CD4-positive, alpha-beta T cell treated with Interleukin-17A for 4 hours (primary cell): ENCODE results near the gene RCCD1.
A peak's percentile ranks its signal among the peaks of the same experiment; 100 is the strongest.
"Not testable (repeated sequence)": the region's sequence is repeated elsewhere in the genome, so short reads cannot be mapped to it uniquely, and the experiment has no call there.

Experiments used
- DNase-seq: peaks from one replicate; pipeline ENCODE4 v3.0.0-alpha.2; 2020; ENCODE audit warnings: mixed read lengths

RCCD1 gene, protein sequence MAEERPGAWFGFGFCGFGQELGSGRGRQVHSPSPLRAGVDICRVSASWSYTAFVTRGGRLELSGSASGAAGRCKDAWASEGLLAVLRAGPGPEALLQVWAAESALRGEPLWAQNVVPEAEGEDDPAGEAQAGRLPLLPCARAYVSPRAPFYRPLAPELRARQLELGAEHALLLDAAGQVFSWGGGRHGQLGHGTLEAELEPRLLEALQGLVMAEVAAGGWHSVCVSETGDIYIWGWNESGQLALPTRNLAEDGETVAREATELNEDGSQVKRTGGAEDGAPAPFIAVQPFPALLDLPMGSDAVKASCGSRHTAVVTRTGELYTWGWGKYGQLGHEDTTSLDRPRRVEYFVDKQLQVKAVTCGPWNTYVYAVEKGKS

DNA sequence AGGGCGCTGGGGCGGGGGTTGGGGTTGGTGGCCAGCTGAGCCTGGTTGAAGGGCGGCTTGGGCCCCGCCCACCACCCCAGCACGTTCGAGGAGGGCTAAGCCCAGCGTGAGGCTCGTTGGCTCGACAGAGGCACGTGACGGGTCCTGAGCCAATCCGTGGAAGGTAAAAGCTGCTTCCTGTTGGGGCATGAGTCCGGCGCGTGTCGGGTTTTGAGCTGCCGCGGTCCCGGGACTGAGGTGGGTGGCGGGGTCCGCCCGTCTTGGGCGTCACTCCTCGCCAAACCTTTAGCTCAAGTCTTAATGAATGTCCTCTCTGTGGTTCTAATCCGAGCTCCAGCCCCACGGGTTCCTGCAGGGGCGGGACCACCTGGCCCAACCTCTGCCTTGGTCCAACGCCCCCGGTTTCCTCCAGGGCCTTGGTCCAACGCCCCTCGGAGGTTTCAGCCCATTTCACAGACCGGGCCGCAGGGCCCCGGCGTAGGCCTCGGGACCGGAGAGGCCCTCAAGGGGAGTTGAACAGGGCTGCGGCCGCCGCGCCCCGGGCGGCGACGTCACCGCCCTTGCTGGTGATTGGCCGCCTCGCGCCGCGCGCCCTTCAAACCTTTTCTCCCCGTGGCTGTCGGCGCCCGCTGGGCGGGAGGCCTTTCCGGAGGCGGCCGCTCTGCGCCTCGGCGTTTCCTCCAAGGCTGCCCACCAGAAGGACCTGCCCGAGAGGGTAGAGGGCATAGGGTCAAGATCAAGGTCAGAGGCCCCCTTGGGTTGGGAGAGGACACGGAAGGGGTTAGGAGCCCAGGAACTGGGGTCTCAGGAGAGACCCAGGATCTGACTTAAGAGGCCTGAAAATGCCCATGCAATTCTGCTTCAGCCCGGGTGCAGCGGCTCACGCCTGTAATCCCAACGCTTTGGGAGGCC, at the start of gene RCCD1:
Gene RCCD1 (plus strand): TSS at position 173 of the 912 bp plus-strand sequence. CDS start 1,851 bp downstream, outside the sequence.
- DNase-seq = peak; percentile 87

DNA sequence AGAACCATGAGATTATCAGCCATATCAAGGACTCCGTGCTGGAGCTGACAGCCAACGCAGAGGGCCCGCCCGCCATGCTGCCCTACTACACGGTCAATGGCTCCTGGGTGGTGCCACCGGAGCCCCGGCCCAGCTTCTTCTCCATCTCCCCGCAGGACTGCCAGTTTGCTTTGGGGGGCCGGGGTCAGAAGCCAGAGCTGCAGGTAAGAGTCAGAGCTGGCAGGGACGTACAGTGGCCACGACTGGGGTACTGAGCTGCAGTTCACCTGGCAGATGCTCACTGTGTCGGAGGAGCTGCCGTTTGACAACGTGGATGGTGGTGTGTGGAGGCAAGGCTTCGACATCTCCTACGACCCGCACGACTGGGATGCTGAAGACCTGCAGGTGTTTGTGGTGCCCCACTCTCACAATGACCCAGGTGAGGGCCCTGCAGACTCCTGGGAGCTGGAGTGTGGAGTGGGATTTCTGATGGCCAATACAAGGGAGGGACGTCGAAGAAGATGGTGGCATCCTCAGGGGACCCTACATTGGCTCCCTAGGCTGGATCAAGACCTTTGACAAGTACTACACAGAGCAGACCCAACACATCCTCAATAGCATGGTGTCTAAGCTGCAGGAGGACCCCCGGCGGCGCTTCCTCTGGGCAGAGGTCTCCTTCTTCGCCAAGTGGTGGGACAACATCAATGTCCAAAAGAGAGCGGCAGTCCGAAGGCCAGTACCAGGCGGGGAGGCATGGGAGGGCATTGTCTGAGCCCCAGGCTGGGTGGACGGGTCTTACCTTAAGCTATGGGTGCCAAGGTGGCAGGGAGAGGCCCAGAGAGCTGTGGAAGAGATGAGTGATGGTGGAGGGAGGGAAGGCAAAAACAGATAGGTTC, 49.1 kb upstream of the RCCD1 start:
- DNase-seq = no peak

DNA sequence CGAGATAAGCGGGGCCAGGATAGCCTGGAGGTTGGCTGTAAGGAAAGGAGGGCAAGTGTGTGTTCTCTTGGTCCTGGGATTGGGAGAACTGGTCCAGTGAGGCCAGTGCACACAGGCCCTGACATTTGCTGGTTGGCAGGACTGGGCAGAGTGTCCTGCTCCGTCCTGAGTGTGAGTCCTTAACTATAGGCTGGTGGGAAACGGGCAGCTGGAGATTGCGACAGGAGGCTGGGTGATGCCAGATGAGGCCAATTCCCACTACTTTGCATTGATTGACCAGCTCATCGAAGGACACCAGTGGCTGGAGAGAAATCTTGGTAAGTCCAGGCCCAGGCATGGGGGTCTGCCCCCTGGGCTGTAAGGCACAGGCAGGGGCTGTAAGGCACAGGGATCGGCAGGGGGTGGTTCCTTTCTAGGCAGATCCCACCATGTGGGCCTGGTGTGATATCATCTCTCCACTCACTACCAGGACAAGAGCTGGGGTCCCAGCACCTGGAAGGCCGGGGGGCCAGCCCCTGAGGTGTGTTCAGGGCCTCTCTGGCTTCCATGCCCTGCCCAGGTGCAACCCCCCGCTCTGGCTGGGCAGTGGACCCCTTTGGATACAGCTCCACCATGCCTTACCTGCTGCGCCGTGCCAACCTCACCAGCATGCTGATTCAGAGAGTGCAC, 48.4 kb upstream of the RCCD1 start:
- no peak for DNase-seq

DNA sequence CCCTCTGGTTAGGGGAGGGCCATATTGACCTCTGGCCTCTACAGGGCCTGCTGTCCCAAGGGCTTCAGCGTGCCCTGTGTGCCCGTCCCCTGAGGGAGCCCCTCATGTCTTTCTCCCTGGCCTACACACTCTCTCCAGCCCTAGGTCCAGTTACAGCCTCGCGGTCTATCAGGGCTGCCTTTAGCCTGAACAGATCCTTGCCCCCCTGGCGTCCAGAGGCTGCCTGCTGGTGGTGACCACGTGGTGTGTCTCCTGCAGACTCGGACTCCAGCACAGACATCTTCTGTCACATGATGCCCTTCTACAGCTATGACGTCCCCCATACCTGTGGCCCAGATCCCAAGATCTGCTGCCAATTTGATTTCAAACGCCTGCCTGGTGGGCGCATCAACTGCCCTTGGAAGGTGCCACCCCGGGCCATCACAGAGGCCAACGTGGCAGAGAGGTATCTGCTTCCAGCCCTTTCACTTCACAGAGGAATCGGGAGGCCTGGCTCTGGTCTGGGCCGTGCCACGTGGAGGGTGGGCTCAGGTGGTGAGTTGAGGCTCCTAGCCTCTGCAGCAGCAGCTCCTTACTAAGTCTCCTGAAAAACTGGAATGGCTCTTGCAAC, 47.5 kb upstream of the RCCD1 start:
- DNase-seq = no peak

DNA sequence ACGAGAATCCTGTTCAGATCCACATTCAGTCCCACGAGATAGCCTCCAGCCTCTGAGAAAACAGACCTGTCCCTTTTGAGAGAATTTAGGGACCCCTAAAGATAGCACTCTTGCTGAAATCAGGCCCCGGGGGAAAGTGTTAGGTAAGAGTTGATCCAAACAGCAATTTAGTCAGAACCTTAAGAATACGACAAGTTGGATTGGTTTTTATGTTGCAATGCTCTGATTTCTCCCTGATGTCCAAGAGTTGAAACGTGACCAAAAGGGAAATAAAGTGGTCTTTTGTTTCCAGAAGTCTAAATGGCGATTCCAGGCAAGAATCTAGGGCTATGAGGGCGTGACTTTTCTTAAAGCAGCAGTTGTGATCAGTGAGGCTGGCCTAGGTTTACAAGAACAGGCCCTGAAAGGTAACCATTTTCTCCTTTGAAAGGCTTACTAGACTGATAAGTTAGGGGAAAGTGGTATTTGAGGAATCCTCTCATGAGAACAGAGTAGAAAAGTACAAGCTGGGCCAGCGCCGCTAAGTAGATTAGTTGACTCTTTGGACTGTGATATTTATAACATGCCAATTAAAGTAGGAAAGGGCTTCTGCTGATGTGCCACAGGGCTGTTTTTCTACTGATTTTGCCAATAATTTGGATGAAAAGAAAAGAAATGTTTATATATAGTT, 46.7 kb upstream of the RCCD1 start:
- no peak for DNase-seq

DNA sequence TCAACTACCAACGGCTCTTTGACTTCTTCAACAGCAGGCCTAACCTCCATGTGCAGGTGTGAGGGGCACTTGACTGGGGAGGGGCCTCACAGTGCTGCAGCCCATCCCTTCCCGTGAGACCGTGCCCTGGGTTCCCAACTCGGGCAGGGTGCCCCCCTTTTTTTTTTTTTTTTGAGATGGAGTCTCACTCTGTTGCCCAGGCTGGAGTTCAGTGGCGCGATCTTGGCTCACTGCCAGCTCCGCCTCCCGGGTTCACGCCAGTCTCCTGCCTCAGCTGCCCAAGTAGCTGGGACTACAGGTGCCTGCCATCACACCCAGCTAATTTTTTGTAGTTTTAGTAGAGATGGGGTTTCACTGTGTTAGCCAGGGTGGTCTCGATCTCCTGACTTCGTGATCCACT, 45.2 kb upstream of the RCCD1 start:
- DNase-seq = not testable (repeated sequence)

DNA sequence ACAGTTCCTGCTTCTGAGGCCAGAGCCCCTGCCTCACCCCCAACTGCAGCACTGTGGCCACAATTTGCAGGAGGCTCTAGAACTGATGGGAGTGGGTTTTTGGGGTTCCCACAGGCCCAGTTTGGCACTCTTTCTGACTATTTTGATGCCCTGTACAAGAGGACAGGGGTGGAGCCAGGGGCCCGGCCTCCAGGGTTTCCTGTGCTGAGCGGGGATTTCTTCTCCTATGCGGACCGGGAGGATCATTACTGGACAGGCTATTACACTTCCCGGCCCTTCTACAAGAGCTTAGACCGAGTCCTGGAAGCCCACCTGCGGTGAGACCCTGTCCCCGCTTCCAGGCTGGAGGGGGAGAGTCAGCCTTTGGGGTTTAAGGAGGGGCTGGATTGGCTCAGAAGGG, 44.7 kb upstream of the RCCD1 start:
- DNase-seq = no peak

DNA sequence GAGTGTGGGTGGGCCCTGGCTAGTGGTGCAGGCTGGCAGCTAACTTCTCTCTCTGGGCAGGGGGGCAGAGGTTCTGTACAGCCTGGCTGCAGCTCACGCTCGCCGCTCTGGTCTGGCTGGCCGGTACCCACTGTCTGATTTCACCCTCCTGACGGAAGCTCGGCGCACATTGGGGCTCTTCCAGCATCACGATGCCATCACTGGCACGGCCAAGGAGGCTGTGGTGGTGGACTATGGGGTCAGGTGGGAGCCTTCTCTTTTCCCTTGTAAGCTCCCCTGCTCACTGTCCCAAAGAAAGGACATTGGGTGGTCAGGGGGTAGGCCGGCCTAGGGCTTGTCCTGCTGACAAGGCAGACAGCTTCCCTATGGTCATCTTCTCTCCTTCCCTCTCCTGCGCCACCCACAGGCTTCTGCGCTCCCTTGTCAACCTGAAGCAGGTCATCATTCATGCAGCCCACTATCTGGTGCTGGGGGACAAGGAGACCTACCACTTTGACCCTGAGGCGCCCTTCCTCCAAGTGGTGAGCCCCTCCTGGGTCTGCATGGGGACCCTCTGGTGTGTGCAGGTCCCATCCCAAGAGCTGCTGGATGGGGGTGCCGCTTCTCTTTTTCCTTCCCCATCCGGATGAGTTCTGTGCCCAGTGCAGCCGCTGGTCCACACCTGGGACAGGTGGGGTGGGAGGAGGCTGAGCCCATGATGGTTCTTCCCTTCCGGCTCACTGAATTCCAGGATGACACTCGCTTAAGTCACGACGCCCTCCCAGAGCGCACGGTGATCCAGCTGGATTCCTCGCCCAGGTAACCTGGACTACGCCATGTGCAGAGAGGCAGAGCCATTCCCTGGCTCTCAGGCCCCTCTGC, 44.0 kb upstream of the RCCD1 start:
- no peak for DNase-seq

DNA sequence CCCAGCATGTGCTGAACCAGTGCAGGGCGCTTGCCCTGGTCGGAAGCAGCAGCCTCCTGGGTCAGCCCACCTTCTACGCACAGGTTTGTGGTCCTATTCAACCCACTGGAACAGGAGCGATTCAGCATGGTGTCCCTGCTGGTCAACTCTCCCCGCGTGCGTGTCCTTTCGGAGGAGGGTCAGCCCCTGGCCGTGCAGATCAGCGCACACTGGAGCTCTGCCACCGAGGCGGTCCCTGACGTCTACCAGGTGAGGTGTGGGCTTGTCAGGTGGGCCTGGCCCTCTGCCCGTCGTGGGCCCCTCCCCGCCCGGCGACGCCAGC, 43.4 kb upstream of the RCCD1 start:
- DNase-seq = no peak

DNA sequence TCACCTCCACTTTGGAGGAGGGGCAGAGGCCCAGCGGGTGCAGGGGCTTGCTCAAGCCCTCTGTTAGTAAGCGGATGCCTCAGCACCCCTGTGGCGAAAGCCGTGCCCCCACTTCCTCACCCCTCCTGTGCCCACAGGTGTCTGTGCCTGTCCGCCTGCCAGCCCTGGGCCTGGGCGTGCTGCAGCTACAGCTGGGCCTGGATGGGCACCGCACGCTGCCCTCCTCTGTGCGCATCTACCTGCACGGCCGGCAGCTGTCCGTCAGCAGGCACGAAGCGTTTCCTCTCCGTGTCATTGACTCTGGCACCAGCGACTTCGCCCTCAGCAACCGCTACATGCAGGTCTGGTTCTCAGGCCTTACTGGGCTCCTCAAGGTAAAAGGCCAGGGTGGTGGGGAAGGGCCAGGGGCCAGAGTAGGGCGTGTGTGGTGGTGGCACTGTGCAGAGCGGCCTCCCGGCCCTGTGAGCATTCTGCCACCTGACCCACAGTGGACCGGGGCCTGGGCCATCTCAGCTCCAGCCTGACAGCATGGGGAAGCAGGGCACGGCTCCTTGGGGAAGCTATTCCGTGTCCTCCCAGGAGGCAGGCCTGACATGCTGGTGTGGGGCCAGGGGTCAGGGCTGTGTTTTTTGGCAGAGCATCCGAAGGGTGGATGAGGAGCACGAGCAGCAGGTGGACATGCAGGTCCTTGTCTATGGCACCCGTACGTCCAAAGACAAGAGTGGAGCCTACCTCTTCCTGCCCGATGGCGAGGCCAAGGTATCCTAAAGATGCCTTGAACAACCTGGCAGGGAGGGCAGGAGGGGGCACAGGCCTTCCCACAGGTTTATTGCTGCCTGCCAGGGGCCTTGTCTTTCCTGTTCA, 42.5 kb upstream of the RCCD1 start:
- no peak for DNase-seq

DNA sequence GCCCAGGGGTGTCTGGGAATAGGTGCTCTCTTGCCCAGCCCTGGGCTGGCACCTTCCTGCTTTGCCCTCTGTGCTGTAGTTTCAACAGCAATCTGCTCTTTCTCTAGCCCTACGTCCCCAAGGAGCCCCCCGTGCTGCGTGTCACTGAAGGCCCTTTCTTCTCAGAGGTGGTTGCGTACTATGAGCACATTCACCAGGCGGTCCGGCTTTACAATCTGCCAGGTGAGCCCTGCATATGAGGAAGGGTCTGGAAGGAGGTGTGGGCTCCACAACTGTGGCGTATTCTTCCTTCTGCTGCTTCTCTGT, 42.0 kb upstream of the RCCD1 start:
- no peak for DNase-seq

DNA sequence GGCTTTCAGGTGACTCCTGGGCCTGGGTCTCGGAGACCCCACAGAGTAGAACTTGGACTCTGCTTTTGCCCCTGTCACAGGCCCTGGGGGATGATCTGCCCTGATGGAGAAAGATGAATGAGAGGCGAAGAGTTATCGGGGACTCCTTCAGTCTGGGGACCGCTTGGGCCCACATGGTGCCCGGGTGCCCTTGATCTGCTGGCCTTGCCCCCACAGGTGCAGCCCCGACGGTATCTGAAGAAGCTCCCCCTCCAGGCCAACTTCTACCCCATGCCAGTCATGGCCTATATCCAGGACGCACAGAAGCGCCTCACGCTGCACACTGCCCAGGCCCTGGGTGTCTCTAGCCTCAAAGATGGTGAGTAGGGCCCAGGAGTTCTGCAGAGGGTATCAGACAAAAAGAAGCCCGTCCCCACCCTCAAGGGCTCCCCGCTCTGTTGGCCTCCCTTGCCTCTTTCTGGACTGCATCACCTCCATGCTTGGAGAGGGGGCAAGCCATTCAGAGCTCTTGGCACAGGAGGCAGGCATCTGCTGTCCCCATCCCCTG, 41.2 kb upstream of the RCCD1 start:
- no peak for DNase-seq

DNA sequence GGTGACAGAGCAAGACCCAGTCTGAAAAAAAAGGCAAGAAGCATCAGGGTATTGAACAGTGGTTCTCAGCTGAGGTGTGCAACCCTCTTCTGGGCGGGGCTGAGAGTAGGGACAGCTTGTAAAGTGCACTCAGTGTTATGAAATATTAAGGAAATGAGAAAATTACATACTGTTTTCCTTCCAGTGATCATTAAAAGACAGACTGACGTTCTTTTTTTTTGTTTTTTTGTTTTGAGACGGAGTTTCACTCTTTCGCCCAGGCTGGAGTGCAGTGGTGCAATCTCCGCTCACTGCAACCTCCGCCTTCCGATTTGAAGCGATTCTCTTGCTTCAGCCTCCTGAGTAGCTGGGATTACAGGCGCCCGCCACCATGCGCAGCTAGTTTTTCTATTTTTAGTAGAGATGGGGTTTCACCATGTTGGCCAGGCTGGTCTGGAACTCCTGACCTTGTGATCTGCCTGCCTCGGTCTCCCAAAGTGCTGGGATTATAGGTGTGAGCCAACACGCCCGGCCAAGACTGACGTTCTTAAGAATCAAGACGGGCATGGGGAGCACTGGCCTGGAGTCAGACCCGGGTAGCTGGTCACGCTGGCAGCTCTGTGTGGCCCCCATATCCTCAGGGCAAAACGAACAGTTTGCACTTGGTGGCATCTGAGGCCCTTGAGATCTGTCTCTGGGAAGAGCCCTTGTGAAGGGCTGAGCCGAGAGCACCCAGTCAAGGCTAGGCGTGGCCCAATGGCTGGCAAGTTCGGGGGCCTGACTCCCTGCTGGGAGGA, 40.2 kb upstream of the RCCD1 start:
- DNase-seq = no peak

DNA sequence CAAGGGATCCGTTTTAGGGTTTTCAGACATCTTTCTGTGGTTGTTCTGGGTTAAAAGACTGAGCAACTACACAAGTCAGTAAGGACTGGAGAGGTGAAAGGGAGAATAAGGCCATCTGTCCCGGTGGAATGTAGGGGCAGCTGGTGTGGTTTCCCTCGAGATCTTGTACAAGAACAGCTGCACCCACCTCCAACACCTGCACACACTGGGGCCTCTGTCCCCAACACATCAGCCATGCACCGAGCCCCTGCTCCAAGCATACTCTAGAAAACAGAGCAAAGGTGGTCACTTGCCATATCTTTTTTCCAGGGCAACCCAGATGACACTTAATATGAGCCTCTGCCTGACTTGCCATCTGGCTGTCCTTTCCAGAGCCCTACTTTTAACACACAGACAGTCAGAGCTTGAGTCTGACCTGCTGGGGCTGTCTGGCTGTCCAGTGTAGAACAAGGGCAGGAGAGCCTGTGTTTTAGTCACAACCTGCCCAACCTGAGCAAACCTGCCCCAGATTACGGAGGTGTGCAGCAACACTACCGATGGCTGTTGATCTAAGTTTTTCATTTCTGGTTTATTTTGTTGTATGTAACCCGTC, 39.4 kb upstream of the RCCD1 start:
- DNase-seq = no peak

DNA sequence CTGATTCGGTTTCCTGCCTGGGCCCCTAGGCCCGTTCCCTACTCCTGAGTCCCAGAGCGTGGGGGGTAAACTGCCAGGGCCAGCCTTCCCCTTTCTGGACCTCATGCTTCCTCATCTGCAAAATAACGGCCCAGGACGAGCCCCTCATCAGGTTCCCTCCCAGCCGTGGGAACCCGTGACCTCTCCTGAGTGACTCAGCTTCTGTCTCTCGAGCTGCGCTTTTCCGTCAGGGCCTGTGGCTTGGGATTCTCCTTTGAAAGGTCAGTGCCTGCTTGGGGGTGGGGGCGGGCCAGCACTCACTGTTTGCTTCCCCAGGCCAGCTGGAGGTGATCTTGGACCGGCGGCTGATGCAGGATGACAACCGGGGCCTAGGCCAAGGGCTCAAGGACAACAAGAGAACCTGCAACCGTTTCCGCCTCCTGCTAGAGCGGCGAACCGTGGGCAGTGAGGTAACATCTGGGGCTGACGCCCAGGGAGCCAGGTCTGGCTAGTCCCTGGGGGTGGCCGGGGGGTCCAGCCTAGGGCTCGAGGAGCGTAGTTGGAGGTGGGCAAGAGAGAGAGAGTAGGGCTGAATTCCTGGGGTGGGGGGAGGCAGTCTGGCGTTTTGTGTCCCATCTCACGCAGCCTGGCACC, 38.8 kb upstream of the RCCD1 start:
- DNase-seq = no peak

DNA sequence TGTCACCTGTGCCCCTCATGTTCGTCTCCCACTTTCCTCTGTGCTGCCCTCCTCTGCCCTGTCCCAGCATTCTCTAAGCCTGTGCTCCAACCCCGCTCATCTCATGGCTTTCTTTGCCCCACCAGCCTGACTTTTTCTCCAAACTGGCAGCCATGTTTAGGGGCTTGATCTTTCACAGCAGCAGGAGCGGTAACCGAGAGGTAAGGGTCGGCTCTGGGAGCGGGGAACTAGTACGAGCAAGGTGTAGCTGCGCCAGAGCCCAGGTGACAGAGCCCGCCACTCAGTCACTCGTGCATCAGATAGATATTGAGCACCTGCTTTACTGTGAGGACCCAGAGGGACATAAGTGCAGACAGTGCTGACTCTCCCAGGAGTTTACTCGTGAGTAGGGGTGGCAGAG, 38.2 kb upstream of the RCCD1 start:
- DNase-seq = no peak

DNA sequence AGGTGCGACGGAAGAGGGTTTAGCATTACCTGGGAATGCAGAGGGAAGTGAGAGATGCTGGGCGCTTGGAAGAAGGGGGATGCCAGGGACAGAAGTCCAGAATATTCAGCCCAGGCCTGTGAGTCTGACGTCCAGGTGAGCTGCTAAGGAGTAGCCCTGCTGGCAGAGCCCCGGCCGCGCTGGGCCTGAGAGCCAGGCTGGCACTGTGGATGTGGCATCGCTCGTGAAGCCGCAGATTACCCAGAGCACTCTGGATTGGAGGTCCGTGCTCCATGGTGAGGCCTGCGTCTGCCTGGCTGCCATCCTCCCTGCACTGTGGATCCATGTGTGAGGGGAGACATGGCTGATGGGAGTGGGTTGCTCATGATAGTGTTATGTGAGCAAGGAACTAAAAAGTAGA, 37.1 kb upstream of the RCCD1 start:
- no peak for DNase-seq
